SK-N-DZ (cell line): ENCODE measurements around the gene TSGA10.
"Not testable (repeated sequence)": the region's sequence is repeated elsewhere in the genome, so short reads cannot be mapped to it uniquely, and the experiment has no call there.

Experiments
- DNase-seq: peaks from one replicate; pipeline ENCODE4 v3.0.0-alpha.2; 2015; ENCODE audit warnings: low spot score

TSGA10 gene

DNA sequence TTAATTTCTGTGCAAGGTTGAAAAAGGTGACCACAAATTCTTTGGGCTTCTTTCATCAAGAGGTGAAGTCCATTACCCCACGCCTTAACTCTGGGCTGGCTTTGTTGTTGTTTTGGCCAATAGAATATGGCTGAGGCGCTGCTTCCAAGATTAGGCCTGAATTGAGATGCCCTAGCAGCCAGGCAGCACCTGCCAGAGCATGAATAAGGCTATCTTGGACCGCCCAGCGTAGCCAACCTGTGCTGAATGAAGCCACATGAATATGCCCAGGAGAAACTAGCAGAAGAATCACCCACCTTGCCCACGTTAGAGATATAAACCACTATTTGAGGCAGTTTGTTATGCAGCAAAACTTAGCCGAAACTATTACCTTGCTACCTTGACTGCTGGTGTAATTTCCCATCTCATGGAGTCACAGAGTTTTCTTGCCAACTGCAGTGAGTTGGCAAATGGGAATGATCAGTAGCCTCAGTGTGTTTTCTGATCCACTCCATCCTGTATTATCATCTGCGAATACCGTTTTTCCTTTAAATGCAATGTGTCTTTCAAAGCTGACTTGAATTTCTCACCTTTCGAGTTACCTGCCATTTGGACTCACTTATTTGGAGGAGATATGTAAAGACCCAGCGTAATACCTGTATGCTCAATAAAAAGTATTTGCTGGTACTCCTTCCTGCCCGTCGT, 679 bp downstream of the TSGA10 start:
- DNase-seq = no peak

GRCh38 chr2:99152199-99152895, 2.4 kb downstream of the TSGA10 start:
- no peak for DNase-seq

DNA sequence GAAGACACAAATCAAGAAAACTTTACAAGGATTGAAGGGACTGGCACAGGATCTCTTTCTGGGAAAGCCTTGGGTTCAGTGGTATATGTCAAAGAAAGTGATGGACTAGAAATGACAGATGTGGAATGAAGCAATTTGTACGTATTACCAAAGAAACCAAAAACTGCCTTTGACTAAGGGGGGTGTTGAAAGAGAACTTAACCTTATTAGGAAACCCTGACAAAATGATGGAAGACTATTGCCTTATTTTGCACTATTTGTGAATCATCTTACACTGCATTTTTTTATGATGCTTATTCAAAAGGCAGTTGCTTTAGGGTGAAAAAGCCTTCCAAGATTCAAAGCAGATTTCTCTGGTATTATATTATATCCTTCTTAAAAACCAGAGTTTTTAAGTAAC, 4.0 kb downstream of the TSGA10 start:
- DNase-seq = no peak

- peak; percentile 91 for DNase-seq
Measured at GRCh38 chr2:99141110-99142108, 13.3 kb downstream of the TSGA10 start, which contains the start of gene C2orf15. C2orf15 (plus strand) TSS chr2:99141707; CDS start chr2:99150559, 8,852 bp downstream.

GRCh38 chr2:99140860-99141109, 14.0 kb downstream of the TSGA10 start:
- DNase-seq = no peak

- no peak for DNase-seq
Measured at GRCh38 chr2:99140056-99140859, 14.5 kb downstream of the TSGA10 start.

DNA sequence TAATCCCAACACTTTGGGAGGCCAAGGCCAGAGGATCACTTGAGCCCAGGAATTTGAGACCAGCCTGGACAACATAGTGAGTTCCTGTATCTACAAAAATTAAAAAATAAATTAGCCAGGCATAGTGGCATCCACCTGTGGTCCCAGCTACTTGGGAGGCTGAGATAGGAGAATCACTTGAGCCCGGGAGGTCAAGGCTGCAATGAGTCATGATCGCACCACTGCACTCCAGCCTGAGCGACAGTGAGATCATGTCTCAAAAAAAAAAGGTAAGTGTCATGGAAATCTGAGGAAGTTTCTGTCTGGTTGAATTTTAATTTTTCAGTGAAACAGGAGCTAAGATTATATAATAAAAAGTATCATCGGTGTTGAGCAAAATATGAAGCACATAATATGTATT, 15.7 kb downstream of the TSGA10 start:
- no peak for DNase-seq

GRCh38 chr2:99135044-99135556, 19.6 kb downstream of the TSGA10 start:
- DNase-seq = not testable (repeated sequence)

GRCh38 chr2:99127981-99128380, 26.8 kb downstream of the TSGA10 start:
- DNase-seq = no peak

- no peak for DNase-seq
Measured at GRCh38 chr2:99112617-99113016, 42.1 kb downstream of the TSGA10 start.

DNA sequence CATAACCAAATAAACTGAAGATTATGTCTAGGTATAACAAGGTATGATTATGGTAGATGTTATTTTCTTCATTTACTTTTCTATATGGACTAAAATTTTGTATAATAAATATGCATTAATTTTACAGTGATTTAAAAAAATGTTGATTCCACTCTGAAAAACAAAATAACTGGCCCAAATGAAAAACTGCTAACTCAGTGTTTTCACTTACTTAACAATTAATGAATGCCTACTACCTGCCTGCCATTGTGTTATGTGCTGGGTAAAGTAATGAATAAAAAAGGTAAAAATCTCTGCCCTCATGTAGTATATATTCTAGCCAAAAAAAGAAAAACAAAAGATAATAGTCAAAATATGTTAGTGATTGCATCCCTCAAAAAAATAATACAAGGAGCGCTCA, 42.8 kb downstream of the TSGA10 start:
- no peak for DNase-seq

GRCh38 chr2:99111236-99111635, 43.5 kb downstream of the TSGA10 start:
- no peak for DNase-seq

- no peak for DNase-seq
Measured at GRCh38 chr2:99106913-99107312, 47.8 kb downstream of the TSGA10 start.

- no peak for DNase-seq
Measured at GRCh38 chr2:99104006-99104405, 50.7 kb downstream of the TSGA10 start.

GRCh38 chr2:99101697-99102096, 53.0 kb downstream of the TSGA10 start:
- DNase-seq = no peak

GRCh38 chr2:99096728-99097127, 58.0 kb downstream of the TSGA10 start:
- no peak for DNase-seq

DNA sequence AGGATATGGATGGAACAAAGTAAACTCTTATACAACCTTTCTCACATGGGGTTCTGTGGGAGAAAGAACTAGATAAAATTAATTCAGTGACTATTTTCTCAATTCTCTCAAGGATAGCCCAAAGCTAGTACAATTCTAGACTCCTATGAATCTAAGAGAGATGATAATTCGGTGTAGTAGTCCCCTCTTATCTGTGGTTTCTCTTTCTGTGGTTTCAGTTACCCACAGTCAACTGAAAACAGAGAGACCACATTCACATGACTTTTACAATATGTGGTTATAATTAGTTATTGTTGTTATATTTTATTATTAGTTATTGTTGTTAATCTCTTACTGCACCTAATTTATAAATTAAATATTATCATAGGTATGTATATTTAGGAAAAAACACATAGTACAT, 66.7 kb downstream of the TSGA10 start:
- DNase-seq = no peak

DNA sequence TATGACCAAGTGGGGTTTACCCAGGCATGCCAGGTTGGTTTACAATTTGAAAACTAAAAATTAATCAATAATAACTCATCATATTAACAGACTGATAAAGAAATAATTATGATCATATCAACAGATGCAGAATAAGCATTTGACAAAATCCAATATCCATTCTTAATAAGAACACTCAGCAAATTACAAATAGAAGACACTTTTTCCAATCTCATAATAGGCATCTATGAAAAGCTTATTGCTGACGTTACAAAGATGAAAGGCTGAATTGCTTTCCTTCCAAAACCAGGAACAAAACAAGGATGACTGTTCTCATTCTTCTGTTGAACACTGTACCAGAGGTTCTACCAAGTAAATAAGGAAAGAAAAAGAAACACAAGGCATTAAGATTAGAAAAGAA, 68.4 kb downstream of the TSGA10 start:
- no peak for DNase-seq

- DNase-seq = no peak
Measured at GRCh38 chr2:99085421-99085820, 69.3 kb downstream of the TSGA10 start.

GRCh38 chr2:99084256-99084655, 70.5 kb downstream of the TSGA10 start:
- no peak for DNase-seq

DNA sequence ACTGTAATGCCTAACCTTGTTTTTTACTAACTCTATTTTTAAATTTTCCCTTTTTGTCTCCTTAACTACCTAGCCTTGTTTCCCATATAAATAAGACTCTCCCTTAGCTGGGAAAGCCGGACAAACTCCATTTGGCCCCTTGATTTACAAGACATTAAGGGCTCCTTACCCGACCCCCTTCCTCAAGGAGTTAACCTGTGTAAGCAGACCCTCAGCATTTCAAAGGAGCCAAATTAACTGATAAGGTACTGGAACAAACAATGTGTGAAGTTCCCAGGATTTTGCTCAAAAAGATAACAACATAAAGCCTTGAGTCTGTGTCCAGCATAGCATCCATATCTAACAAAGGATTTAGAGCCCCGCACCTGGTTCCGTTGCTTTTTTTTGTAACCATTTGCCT, 72.9 kb downstream of the TSGA10 start:
- no peak for DNase-seq
